NCI-H187 (cell line): ENCODE measurements around the gene MAP3K8.

ENCODE experiments used
- DNase-seq, 2 experiments: peaks; one replicate each; lab custom pipeline; 2025; lab: John Stamatoyannopoulos, UW

The MAP3K8 gene

GRCh38 chr10:30433730-30434272, at the start of gene MAP3K8:
TSS of gene MAP3K8 (plus strand) at chr10:30434184. CDS start at chr10:30438939, 4,755 bp downstream.
- DNase-seq = no peak

- no peak for DNase-seq
Observed at GRCh38 chr10:30384701-30385201, 49.2 kb upstream of the MAP3K8 start.

GRCh38 chr10:30386801-30387588, 47.0 kb upstream of the MAP3K8 start:
- DNase-seq = no peak

GRCh38 chr10:30387646-30388243, 46.2 kb upstream of the MAP3K8 start:
- no peak for DNase-seq

GRCh38 chr10:30389543-30389942, 44.4 kb upstream of the MAP3K8 start:
- DNase-seq = no peak

GRCh38 chr10:30390207-30390606, 43.8 kb upstream of the MAP3K8 start:
- no peak for DNase-seq

- no peak for DNase-seq
Observed at GRCh38 chr10:30391266-30391665, 42.7 kb upstream of the MAP3K8 start.

- peak in 1 of 2 experiments; percentile 1 for DNase-seq
Observed at GRCh38 chr10:30392564-30392990, 41.4 kb upstream of the MAP3K8 start.

- no peak for DNase-seq
Observed at GRCh38 chr10:30396293-30396692, 37.7 kb upstream of the MAP3K8 start.

- no peak for DNase-seq
Observed at GRCh38 chr10:30396698-30397097, 37.3 kb upstream of the MAP3K8 start.

GRCh38 chr10:30398193-30398592, 35.8 kb upstream of the MAP3K8 start:
- no peak for DNase-seq

GRCh38 chr10:30398788-30399187, 35.2 kb upstream of the MAP3K8 start:
- no peak for DNase-seq

GRCh38 chr10:30403494-30403893, 30.5 kb upstream of the MAP3K8 start:
- DNase-seq = no peak

- DNase-seq = no peak
Observed at GRCh38 chr10:30404540-30404939, 29.4 kb upstream of the MAP3K8 start.

- no peak for DNase-seq
Observed at GRCh38 chr10:30411263-30411662, 22.7 kb upstream of the MAP3K8 start.

GRCh38 chr10:30412901-30413300, 21.1 kb upstream of the MAP3K8 start:
- DNase-seq = no peak

- no peak for DNase-seq
Observed at GRCh38 chr10:30413996-30414576, 19.9 kb upstream of the MAP3K8 start.

- no peak for DNase-seq
Observed at GRCh38 chr10:30415593-30415992, 18.4 kb upstream of the MAP3K8 start.

GRCh38 chr10:30417301-30417700, 16.7 kb upstream of the MAP3K8 start:
- no peak for DNase-seq

GRCh38 chr10:30420266-30420665, 13.7 kb upstream of the MAP3K8 start:
- DNase-seq = no peak

- no peak for DNase-seq
Observed at GRCh38 chr10:30420766-30421165, 13.2 kb upstream of the MAP3K8 start.

GRCh38 chr10:30422151-30422695, 11.8 kb upstream of the MAP3K8 start:
- no peak for DNase-seq
